ENCODE measurements around the gene KRTAP2-4. TPM values are rescaled to one million over a fixed set of nuclear protein-coding genes. Genes with fewer than 3 reads are reported as not detected.
"Not testable (repeated sequence)": the region's sequence is repeated elsewhere in the genome, so short reads cannot be mapped to it uniquely, and the experiment has no call there.

The KRTAP2-4 gene
- total RNA-seq, 1 donor from 2014 or later = not detected

- peaks cover 22% of the 10 kb centered on the region for H3K4me1 Mint-ChIP-seq
- H3K9me3 Mint-ChIP-seq; H3K27me3 Mint-ChIP-seq (ENCODE audit: low read depth); H3K4me3 Mint-ChIP-seq; DNase-seq (ENCODE audit: low spot score in 2 of 2, unreplicated experiment in 2 of 2); H3K27ac Mint-ChIP-seq; H3K36me3 Mint-ChIP-seq: not testable (repeated sequence)
Measured at GRCh38 chr17:41083427-41083826, 17.7 kb upstream of the KRTAP2-4 start.

GRCh38 chr17:41082626-41083025, 16.9 kb upstream of the KRTAP2-4 start:
- no peak for DNase-seq (ENCODE audit: low spot score in 2 of 2, unreplicated experiment in 2 of 2)
- H3K4me3 Mint-ChIP-seq = no peak overlapping the region
- H3K27me3 Mint-ChIP-seq (ENCODE audit: low read depth) = peaks cover 6% of the 10 kb centered on the region
- H3K4me1 Mint-ChIP-seq = peaks cover 19% of the 10 kb centered on the region
- TF ChIP-seq CTCF (IDR thresholded peaks at IDR 0.05; ENCODE audit: unreplicated experiment) = no peak
- peak overlapping the region; percentile 76 for H3K27ac Mint-ChIP-seq
- H3K9me3 Mint-ChIP-seq = peaks cover 8% of the 10 kb centered on the region
- H3K36me3 Mint-ChIP-seq = no peaks in the 10 kb centered on the region

GRCh38 chr17:41076788-41077187, 11.1 kb upstream of the KRTAP2-4 start:
- Mint-ChIP-seq H3K9me3 (peaks cover 8% of the 10 kb centered on the region), H3K4me1 (no peaks in the 10 kb centered on the region), H3K36me3 (no peaks in the 10 kb centered on the region), H3K27me3 (ENCODE audit: low read depth) (no peaks in the 10 kb centered on the region), H3K4me3 (no peak overlapping the region), H3K27ac (no peak overlapping the region)
- no peak for TF ChIP-seq CTCF (IDR thresholded peaks at IDR 0.05; ENCODE audit: unreplicated experiment)
- DNase-seq (ENCODE audit: low spot score in 2 of 2, unreplicated experiment in 2 of 2) = no peak

- peaks cover 3% of the 10 kb centered on the region for H3K9me3 Mint-ChIP-seq
- no peak for DNase-seq (ENCODE audit: low spot score in 2 of 2, unreplicated experiment in 2 of 2)
- H3K4me1 Mint-ChIP-seq = no peaks in the 10 kb centered on the region
- no peaks in the 10 kb centered on the region for H3K27me3 Mint-ChIP-seq (ENCODE audit: low read depth)
- no peak overlapping the region for H3K27ac Mint-ChIP-seq
- no peaks in the 10 kb centered on the region for H3K36me3 Mint-ChIP-seq
- TF ChIP-seq CTCF (IDR thresholded peaks at IDR 0.05; ENCODE audit: unreplicated experiment) = no peak
- no peak overlapping the region for H3K4me3 Mint-ChIP-seq
Measured at GRCh38 chr17:41073676-41074075, 8.0 kb upstream of the KRTAP2-4 start.

- Mint-ChIP-seq H3K4me1 (no peaks in the 10 kb centered on the region), H3K36me3 (no peaks in the 10 kb centered on the region), H3K9me3 (no peaks in the 10 kb centered on the region), H3K27me3 (ENCODE audit: low read depth) (no peaks in the 10 kb centered on the region), H3K4me3 (no peak overlapping the region), H3K27ac (no peak overlapping the region)
- no peak for TF ChIP-seq CTCF (IDR thresholded peaks at IDR 0.05; ENCODE audit: unreplicated experiment)
- no peak for DNase-seq (ENCODE audit: low spot score in 2 of 2, unreplicated experiment in 2 of 2)
Measured at GRCh38 chr17:41071606-41072360, 6.1 kb upstream of the KRTAP2-4 start.

GRCh38 chr17:41069031-41069430, 3.4 kb upstream of the KRTAP2-4 start:
- Mint-ChIP-seq H3K9me3 (no peaks in the 10 kb centered on the region), H3K4me1 (no peaks in the 10 kb centered on the region), H3K27ac (no peak overlapping the region), H3K4me3 (no peak overlapping the region), H3K27me3 (ENCODE audit: low read depth) (no peaks in the 10 kb centered on the region), H3K36me3 (no peaks in the 10 kb centered on the region)
- no peak for TF ChIP-seq CTCF (IDR thresholded peaks at IDR 0.05; ENCODE audit: unreplicated experiment)
- no peak for DNase-seq (ENCODE audit: low spot score in 2 of 2, unreplicated experiment in 2 of 2)

Data from mesothelial cell of epicardium (in vitro differentiated cells).